PC-9 (cell line): ENCODE results near the gene ZNF469. TPM values are rescaled to one million over a fixed set of nuclear protein-coding genes. Genes with fewer than 3 reads are reported as not detected.
A peak's percentile ranks its signal among the peaks of the same experiment; 100 is the strongest.

ENCODE experiments used
- Bru-seq: library from RNA; stranded (reverse); fragments of 400-500 nt; gene quantifications from one replicate; lab custom pipeline; 2021; lab: Mats Ljungman, UMichigan
- BruChase-seq, 2 experiments: library from RNA; stranded (reverse); fragments of 400-500 nt; gene quantifications; one replicate each; lab custom pipeline; 2021; lab: Mats Ljungman, UMichigan
- BruUV-seq: library from RNA; stranded (reverse); fragments of 400-500 nt; replicated peaks from 2 replicates; lab custom pipeline; 2021; lab: Mats Ljungman, UMichigan
- CTCF ChIA-PET: fragments of 300-600 bp; sonication (Branson Sonifier 250); formaldehyde crosslinking; loops from one replicate; lab custom pipeline; 2022; ENCODE audit warnings: antibody characterized with exemption; lab: Charles Lee
- POLR2A ChIA-PET: fragments of 300-600 bp; sonication (Branson Sonifier 250); formaldehyde crosslinking; loops from one replicate; lab custom pipeline; 2022; ENCODE audit warnings: antibody characterized with exemption; ENCODE audit not compliant: unreplicated experiment; lab: Charles Lee
- DNase-seq, 2 experiments: peaks; one replicate each; pipeline versions ENCODE4 v3.0.0 to v3.0.0-alpha.2; 2015 to 2022; ENCODE audit warnings: mixed read lengths in 1 of 2
- H2AFZ ChIP-seq: fragments of 200-600 bp; sonication (generic); 2 replicates; pipeline ENCODE4 v1.8.1; 2017; ENCODE audit warnings: antibody characterized with exemption
- H3F3A ChIP-seq: fragments of 200-600 bp; sonication (generic); 2 replicates; pipeline ENCODE4 v1.8.1; 2017; ENCODE audit warnings: antibody characterized with exemption, mild to moderate bottlenecking, low read depth; ENCODE audit not compliant: insufficient read depth
- H3K27ac ChIP-seq: fragments of 200-600 bp; sonication (generic); 2 replicates; pipeline ENCODE4 v1.6.1; 2016; ENCODE audit warnings: mixed run types
- H3K27me3 ChIP-seq: fragments of 200-600 bp; sonication (generic); 2 replicates; pipeline ENCODE4 v1.6.1; 2016; ENCODE audit warnings: low read depth, mixed run types; ENCODE audit not compliant: insufficient read depth
- H3K36me3 ChIP-seq: fragments of 200-600 bp; sonication (generic); 2 replicates; pipeline ENCODE4 v1.6.1; 2016; ENCODE audit warnings: low read depth, mixed run types
- H3K4me1 ChIP-seq: fragments of 200-600 bp; sonication (generic); replicated peaks from 2 replicates; pipeline ENCODE4 v1.6.1; 2016; ENCODE audit warnings: mixed run types; ENCODE audit not compliant: insufficient read depth
- H3K4me2 ChIP-seq: fragments of 200-600 bp; sonication (generic); 2 replicates; pipeline ENCODE4 v1.6.1; 2017; ENCODE audit warnings: mixed run types
- H3K4me3 ChIP-seq: fragments of 200-600 bp; sonication (generic); 2 replicates; pipeline ENCODE4 v1.6.1; 2016; ENCODE audit warnings: mixed run types
- H3K79me2 ChIP-seq: fragments of 200-600 bp; sonication (generic); 2 replicates; pipeline ENCODE4 v1.6.1; 2017; ENCODE audit warnings: low read depth, mixed run types
- H3K9me2 ChIP-seq: fragments of 200-600 bp; sonication (generic); 2 replicates; pipeline ENCODE4 v1.8.1; 2017; ENCODE audit warnings: mild to moderate bottlenecking; ENCODE audit not compliant: insufficient read depth
- H3K9me3 ChIP-seq: fragments of 200-600 bp; sonication (generic); 2 replicates; pipeline ENCODE4 v1.8.1; 2016; ENCODE audit warnings: low read depth; ENCODE audit not compliant: insufficient read depth
- H4K20me1 ChIP-seq: fragments of 200-600 bp; sonication (generic); 2 replicates; pipeline ENCODE4 v1.8.1; 2017; ENCODE audit not compliant: insufficient read depth
- EZH2 ChIP-seq: fragments of 200-600 bp; sonication (generic); IDR thresholded peaks from 2 replicates; pipeline ENCODE4 v1.8.0; 2017; ENCODE audit warnings: antibody characterized with exemption, low read depth
- intact Hi-C: fragments of 100-400 bp; cut with micrococcal nuclease; formaldehyde crosslinking; loops from one replicate; pipeline ENCODE4 v1.10.0; 2022; ENCODE audit not compliant: unreplicated experiment
- long read RNA-seq: library from polyadenylated mRNA; stranded (forward); transcript quantifications from one replicate; pipeline ENCODE4 v2.0.0, GENCODE V29; 2022
- total RNA-seq: library from RNA; stranded (reverse); gene quantifications from 2 replicates; pipeline ENCODE4 v1.2.3, GENCODE V29; 2021
- TF ChIP-seq, protein P1 (sequence below): fragments of 200-600 bp; sonication (generic); conservative IDR thresholded peaks from 2 replicates; pipeline ENCODE4 v1.6.1; 2017; ENCODE audit warnings: mixed run types, antibody characterized with exemption, mild to moderate bottlenecking, moderate library complexity

The ZNF469 gene, protein sequence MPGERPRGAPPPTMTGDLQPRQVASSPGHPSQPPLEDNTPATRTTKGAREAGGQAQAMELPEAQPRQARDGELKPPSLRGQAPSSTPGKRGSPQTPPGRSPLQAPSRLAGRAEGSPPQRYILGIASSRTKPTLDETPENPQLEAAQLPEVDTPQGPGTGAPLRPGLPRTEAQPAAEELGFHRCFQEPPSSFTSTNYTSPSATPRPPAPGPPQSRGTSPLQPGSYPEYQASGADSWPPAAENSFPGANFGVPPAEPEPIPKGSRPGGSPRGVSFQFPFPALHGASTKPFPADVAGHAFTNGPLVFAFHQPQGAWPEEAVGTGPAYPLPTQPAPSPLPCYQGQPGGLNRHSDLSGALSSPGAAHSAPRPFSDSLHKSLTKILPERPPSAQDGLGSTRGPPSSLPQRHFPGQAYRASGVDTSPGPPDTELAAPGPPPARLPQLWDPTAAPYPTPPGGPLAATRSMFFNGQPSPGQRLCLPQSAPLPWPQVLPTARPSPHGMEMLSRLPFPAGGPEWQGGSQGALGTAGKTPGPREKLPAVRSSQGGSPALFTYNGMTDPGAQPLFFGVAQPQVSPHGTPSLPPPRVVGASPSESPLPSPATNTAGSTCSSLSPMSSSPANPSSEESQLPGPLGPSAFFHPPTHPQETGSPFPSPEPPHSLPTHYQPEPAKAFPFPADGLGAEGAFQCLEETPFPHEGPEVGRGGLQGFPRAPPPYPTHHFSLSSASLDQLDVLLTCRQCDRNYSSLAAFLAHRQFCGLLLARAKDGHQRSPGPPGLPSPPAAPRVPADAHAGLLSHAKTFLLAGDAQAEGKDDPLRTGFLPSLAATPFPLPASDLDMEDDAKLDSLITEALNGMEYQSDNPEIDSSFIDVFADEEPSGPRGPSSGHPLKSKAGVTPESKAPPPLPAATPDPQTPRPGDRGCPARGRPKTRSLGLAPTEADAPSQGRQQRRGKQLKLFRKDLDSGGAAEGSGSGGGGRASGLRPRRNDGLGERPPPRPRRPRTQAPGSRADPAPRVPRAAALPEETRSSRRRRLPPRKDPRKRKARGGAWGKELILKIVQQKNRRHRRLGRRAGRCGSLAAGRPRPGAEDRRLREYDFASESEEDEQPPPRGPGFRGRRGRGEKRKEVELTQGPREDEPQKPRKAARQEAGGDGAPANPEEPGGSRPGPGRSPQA (N-terminal part only)
- 9.8 and 16.1 TPM in 2 replicates for total RNA-seq
- Bru-seq, nascent RNA, result percentile 41 among the genes with signal in this experiment
- BruChase-seq, experiment 1, labeled RNA remaining after a 2-hour chase, result percentile 76 among the genes with signal in this experiment
- BruChase-seq, experiment 2, labeled RNA remaining after a 6-hour chase, result percentile 77 among the genes with signal in this experiment
- long read RNA-seq, full-length matches to known transcripts, result 3 of 3 reads
- long read RNA-seq, partial matches to known transcripts, result 0 of 3 reads
- long read RNA-seq, other reads (novel, unspliced or antisense), result 0 of 3 reads

DNA sequence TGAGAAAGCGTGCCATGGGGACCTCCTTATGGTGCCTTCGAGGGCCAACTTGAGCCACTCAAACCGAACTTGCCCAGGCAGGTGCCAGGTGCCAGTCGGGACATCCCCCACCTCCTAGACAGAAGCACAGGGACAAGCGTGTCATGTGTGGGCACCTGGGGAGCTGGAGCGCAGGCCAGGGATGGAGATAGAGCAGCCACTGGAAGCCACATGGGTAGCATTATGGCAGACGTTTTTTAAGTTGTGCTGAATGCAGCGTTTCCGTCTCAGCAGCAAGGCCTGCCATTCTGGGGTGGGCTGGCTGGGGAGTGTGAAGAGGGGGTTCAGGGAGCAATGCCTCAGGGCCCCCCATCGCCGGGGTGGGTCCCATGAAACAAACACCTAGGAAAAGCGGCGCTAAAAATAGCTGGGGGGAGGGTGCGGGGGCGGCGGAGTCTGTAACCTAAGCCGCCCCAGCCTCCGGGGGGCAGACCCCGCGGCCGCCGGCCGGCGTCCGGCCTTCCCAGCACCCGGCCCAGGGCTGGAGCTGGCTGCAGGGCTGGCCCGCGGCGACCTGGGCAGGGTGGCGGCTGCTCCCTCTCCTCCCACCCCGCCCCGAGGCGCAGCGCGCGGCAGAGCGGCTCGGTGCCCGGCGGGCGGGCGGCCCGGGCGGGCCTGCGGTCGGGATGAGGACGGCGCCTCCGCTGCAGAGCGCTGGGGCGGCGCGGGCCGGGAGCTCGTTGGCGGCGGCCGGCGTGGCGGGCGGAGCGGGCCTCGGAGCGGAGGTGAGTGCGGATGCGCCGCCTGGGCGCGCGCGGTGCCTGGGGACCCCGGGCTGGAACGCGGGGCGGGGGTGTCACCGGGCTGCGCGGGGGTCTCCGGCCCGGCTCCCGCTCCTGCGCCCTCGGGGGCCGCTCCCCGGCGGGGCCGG, at the start of gene ZNF469:
Gene ZNF469 (plus strand): TSS at position 469 of the 910 bp plus-strand sequence. CDS start 44,512 bp downstream, outside the sequence.
- Histone ChIP-seq H3K36me3 (no peaks in the 10 kb centered on the region), H3K79me2 (no peaks in the 10 kb centered on the region), H3F3A (peaks cover 18% of the 10 kb centered on the region), H3K4me3 (peak within 1 kb of the TSS; percentile 60), H3K27me3 (peaks cover 5% of the 10 kb centered on the region; the same call in 1 of the 2 replicates), H3K27ac (no peak within 1 kb of the TSS), H3K9me2 (no peaks in the 10 kb centered on the region), H3K9me3 (no peaks in the 10 kb centered on the region), H3K4me2 (peak within 1 kb of the TSS; percentile 74), H2AFZ (peak within 1 kb of the TSS; percentile 40), H4K20me1 (no peaks in the 10 kb centered on the region), H3K4me1 (peaks cover 15% of the 10 kb centered on the region)
- POLR2A ChIA-PET, result interaction anchor here (0.7 kb wide), 1 partner anchor 186 kb away, joined by 5 read pairs; no protein-coding TSS in a partner anchor
- TF ChIP-seq, protein P1, sequence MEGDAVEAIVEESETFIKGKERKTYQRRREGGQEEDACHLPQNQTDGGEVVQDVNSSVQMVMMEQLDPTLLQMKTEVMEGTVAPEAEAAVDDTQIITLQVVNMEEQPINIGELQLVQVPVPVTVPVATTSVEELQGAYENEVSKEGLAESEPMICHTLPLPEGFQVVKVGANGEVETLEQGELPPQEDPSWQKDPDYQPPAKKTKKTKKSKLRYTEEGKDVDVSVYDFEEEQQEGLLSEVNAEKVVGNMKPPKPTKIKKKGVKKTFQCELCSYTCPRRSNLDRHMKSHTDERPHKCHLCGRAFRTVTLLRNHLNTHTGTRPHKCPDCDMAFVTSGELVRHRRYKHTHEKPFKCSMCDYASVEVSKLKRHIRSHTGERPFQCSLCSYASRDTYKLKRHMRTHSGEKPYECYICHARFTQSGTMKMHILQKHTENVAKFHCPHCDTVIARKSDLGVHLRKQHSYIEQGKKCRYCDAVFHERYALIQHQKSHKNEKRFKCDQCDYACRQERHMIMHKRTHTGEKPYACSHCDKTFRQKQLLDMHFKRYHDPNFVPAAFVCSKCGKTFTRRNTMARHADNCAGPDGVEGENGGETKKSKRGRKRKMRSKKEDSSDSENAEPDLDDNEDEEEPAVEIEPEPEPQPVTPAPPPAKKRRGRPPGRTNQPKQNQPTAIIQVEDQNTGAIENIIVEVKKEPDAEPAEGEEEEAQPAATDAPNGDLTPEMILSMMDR, result no peak
- TF ChIP-seq EZH2, result no peak
- BruUV-seq, result no TSS peak
- intact Hi-C loops, result loop anchor here (1.0 to 10.0 kb wide), 2 partner anchors 50 to 188 kb away; no protein-coding TSS in a partner anchor
- DNase-seq, result peak in 1 of 2 experiments; percentile 67
- CTCF ChIA-PET, result no interaction called here

- no peaks in the 10 kb centered on the region for H3K9me2 ChIP-seq
- TSS peak; percentile 92 for BruUV-seq
- H3K27me3 ChIP-seq, result no peaks in the 10 kb centered on the region
- peak overlapping the region; percentile 56 for H3K4me3 ChIP-seq
- no peaks in the 10 kb centered on the region for H4K20me1 ChIP-seq
- DNase-seq, result peak; percentile 33 to 74
- peak overlapping the region; percentile 86 for H3K4me2 ChIP-seq
- no peaks in the 10 kb centered on the region for H3K36me3 ChIP-seq
- H3K4me1 ChIP-seq, result peaks cover 32% of the 10 kb centered on the region
- intact Hi-C loops, result loop anchor here (2.0 to 5.0 kb wide), 5 partner anchors 29 to 467 kb away; partner anchors contain the start of genes BANP and SLC7A5
- TF ChIP-seq EZH2, result no peak
- TF ChIP-seq, protein P1, result no peak
- H3K79me2 ChIP-seq, result no peaks in the 10 kb centered on the region
- peak overlapping the region; percentile 55; the same call in 1 of the 2 replicates for H2AFZ ChIP-seq
- peaks cover 44% of the 10 kb centered on the region for H3F3A ChIP-seq
- POLR2A ChIA-PET, result no interaction called here
- H3K9me3 ChIP-seq, result no peaks in the 10 kb centered on the region
- H3K27ac ChIP-seq, result peak overlapping the region; percentile 99
- CTCF ChIA-PET, result no interaction called here
These were observed 48.6 kb upstream of the ZNF469 start for GRCh38 chr16:88333848-88334777.
